ENCODE measurements around the gene ANKRD29. TPM values are rescaled to one million over a fixed set of nuclear protein-coding genes. Genes with fewer than 3 reads are reported as not detected.
A peak's percentile ranks its signal among the peaks of the same experiment; 100 is the strongest.

ANKRD29 gene
- total and polyA plus RNA-seq, 2 of the 4 experiments (the other 2 are of a cell fraction), result 0.18 to 0.31 TPM

DNA sequence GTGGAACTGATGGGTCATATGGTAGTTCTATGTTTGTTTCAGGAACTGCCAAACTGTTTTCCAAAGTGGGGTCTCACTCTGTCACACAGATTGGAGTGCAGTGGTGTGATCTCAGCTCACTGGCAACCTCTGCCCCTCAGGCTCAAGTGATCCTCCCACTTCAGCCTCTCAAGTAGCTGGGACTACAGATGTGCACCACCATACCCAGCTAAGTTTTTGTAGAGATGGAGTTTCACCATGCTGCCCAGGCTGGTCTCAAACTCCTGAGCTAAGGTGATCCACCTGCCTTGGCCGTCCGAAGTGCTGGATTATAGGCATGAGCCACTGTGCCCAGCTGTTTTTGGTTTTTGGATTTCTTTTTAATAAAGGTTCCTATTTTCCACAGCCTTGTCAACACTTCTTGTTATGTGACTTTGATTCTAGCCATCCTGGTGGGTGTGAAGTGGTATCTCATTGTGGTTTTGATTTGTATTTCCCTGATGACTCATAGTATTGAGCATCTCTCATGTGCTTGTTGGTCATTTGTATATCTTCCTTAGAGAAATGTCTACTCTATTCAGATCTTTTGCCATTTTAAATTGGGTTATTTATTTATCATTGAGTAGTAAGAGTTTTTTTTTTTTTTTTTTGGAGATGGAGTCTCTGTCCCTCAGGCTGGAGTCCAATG is 99.2 kb downstream of the ANKRD29 start:
- no CpG with 5 or more reads among the region's 2 CpGs for WGBS, 2 experiments (ENCODE audit: extremely low coverage in 2 of 2, insufficient read length in 1 of 2)
- Histone ChIP-seq H3K4me2 (ENCODE audit: low read depth, low read length) (no peak overlapping the region), H3K79me1 (ENCODE audit: low read depth in 1 of 2, low read length in 2 of 2) (0 out of 4 replicates have a peak, but pooled peaks cover 0 to 14% of the 10 kb centered on the region in 2 experiments), H3K9ac (ENCODE audit: low read depth, low read length) (no peak overlapping the region), H3K23ac (ENCODE audit: low read depth, low read length) (no peak overlapping the region), H2AFZ (replicated peaks; ENCODE audit: low read length, poor library complexity) (no peak overlapping the region), H3K4ac (ENCODE audit: low read depth, low read length) (no peak overlapping the region), H3K4me3 (ENCODE audit: insufficient read depth, low read depth, low read length) (no peak overlapping the region), H3K27ac (ENCODE audit: insufficient read depth, low read length) (no peak overlapping the region), H2BK15ac (ENCODE audit: low read depth, low read length) (no peak overlapping the region), H2BK120ac (ENCODE audit: low read depth, low read length) (no peak overlapping the region), H3K27me3 (ENCODE audit: control insufficient read depth, insufficient read depth, low read length) (no peaks in the 10 kb centered on the region), H4K91ac (ENCODE audit: insufficient read depth, low read depth, low read length) (no peak overlapping the region), H2AK9ac (replicated peaks; ENCODE audit: low read depth, low read length, poor library complexity) (no peak overlapping the region), H2BK5ac (ENCODE audit: low read depth, low read length, poor library complexity, severe bottlenecking) (no peak overlapping the region), H4K5ac (ENCODE audit: low read depth, low read length) (no peak overlapping the region), H3K56ac (ENCODE audit: extremely low read depth, insufficient read depth, low read length) (no peak overlapping the region), H3K4me1 (ENCODE audit: control insufficient read depth, insufficient read depth, low read length) (no peaks in the 10 kb centered on the region), H3K9me1 (ENCODE audit: insufficient read depth, low read length) (no peaks in the 10 kb centered on the region), H3K14ac (replicated peaks; ENCODE audit: low read depth, low read length) (no peak overlapping the region), H2BK20ac (ENCODE audit: low read depth, low read length) (no peak overlapping the region), H3K18ac (ENCODE audit: low read depth, low read length) (no peak overlapping the region), H2AK5ac (ENCODE audit: low read depth, low read length) (no peak overlapping the region), H3K9me3 (ENCODE audit: control insufficient read depth, insufficient read depth, low read length) (no peaks in the 10 kb centered on the region), H4K20me1 (ENCODE audit: insufficient read depth, low read length) (peaks cover 17% of the 10 kb centered on the region; the same call in 1 of the 2 replicates), H4K8ac (ENCODE audit: low read depth in 2 of 2, low read length in 2 of 2) (no peak overlapping the region), H3K36me3 (ENCODE audit: control insufficient read depth, insufficient read depth, low read length) (peaks cover 30% of the 10 kb centered on the region)
- no TSS peak for BruUV-seq (replicated peaks)
- POLR2A ChIA-PET (ENCODE audit: unreplicated experiment), result no interaction called here
- TF ChIP-seq MAFK (IDR thresholded peaks at IDR 0.05; ENCODE audit: low read depth, low read length), result no peak
- TF ChIP-seq POLR2A (IDR thresholded peaks at IDR 0.05; ENCODE audit: low read depth, low read length), result no peak
- TF ChIP-seq RAD21 (IDR thresholded peaks at IDR 0.05; ENCODE audit: low read length), result no peak
- no peak for TF ChIP-seq CHD1 (IDR thresholded peaks at IDR 0.05; ENCODE audit: low read depth, low read length)
- TF ChIP-seq FOS (IDR thresholded peaks at IDR 0.05; ENCODE audit: low read depth, low read length), result peak; percentile 75
- TF ChIP-seq BHLHE40 (IDR thresholded peaks at IDR 0.05; ENCODE audit: low read depth, low read length), result peak; percentile 61; the same call in 1 of the 2 replicates
- no peak for TF ChIP-seq NFE2L2 (IDR thresholded peaks at IDR 0.05; ENCODE audit: low read depth, low read length)
- TF ChIP-seq, protein P1, sequence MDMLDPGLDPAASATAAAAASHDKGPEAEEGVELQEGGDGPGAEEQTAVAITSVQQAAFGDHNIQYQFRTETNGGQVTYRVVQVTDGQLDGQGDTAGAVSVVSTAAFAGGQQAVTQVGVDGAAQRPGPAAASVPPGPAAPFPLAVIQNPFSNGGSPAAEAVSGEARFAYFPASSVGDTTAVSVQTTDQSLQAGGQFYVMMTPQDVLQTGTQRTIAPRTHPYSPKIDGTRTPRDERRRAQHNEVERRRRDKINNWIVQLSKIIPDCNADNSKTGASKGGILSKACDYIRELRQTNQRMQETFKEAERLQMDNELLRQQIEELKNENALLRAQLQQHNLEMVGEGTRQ (IDR thresholded peaks at IDR 0.05; ENCODE audit: low read depth, low read length), result no peak
- TF ChIP-seq RCOR1 (IDR thresholded peaks at IDR 0.05; ENCODE audit: insufficient replicate concordance, low read length), result no peak
- dilution Hi-C loops (cut with HindIII; ENCODE audit: low sequenced_read_pairs, unreplicated experiment), result no loop called here
- intact Hi-C loops (cut with micrococcal nuclease), result no loop called here
- CTCF ChIA-PET, result interaction anchor here (0.8 kb wide), 1 partner anchor 12 kb away, joined by 3 read pairs; no protein-coding TSS in a partner anchor
- ATAC-seq (ENCODE audit: low read depth) (peak; percentile 66; the same call in 1 of the 2 replicates), DNase-seq (peak; percentile 73)
- in situ Hi-C loops (cut with MboI; ENCODE audit: low sequenced_read_pairs), result no loop called here

Measured in IMR-90 (cell line).